GM19351 (cell line): ENCODE measurements around the gene MYH6.

ENCODE experiments used
- ATAC-seq: cut with Tn5 transposase; IDR thresholded peaks from one replicate; pipeline ENCODE4 v1.9.1; 2021; ENCODE audit warnings: mild to moderate bottlenecking, moderate library complexity; ENCODE audit not compliant: unreplicated experiment

MYH6 gene

DNA sequence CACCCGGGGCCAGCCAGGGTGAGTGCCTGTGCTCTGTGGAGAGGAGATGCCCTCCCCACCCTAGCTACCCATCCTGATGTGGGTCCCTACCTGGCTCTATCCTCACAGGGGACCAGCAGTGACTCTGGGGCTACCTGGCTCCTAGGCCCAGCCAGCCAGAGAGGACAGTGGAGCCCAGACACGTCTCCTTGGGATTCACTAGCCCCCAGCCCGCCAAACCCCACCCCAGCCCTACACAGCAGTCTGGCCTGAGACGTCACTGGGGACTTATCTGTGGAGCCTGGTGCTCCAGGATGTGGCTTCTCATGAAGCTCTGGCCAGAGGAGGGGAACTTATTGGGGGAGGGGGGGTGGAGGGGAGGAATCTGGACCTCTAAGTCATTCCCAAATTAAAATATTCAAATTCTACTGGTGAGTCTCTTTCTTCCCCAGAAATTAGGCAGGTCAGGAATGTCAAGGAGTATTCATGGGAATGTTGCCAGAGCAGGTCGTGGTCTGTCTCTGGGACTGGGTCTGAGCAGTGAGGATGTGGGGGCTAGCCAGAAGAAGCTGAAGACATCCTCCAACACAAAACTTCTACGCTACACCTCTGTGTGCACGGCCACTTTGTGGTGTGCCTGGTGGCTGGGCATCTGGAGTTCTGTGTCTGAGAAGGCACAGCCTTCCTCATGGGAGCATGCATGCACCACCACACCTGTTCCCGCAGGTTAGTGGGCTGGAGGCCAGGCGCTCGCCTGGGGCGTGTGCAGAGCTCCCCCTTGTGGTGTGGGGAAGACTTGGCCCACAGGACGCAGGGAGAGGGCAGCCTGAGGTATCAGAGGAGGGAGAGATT is 28.5 kb downstream of the MYH6 start:
- ATAC-seq = no peak

DNA sequence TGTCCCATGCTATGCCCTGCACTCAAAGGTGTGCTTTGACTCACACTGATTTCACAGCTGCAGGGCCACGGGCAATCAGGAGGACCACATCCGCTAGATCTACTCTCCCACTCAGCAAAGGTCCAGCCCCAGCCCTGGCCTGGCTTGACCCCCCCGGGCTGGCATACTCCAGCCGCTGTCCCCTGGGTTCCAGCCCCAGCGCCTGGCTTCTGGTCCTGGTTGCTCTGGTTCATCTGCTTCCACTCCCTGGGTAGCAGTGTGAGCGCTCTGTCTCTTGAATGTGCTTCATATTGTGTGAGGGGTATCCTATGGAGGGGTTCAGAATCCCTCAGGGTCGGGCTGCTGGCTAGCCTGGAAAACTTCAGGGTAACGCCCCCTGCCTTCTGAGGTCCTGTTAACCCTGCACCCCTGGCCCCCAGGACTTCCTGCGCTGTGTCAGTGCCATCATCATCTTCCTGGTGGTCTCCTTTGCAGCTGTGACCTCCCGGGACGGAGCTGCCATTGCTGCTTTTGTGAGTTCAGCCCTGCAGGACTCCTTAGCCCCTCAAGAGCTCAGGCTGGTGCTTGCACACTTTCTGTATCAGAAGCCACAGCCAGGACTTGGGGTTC is 29.4 kb downstream of the MYH6 start:
- no peak for ATAC-seq

DNA sequence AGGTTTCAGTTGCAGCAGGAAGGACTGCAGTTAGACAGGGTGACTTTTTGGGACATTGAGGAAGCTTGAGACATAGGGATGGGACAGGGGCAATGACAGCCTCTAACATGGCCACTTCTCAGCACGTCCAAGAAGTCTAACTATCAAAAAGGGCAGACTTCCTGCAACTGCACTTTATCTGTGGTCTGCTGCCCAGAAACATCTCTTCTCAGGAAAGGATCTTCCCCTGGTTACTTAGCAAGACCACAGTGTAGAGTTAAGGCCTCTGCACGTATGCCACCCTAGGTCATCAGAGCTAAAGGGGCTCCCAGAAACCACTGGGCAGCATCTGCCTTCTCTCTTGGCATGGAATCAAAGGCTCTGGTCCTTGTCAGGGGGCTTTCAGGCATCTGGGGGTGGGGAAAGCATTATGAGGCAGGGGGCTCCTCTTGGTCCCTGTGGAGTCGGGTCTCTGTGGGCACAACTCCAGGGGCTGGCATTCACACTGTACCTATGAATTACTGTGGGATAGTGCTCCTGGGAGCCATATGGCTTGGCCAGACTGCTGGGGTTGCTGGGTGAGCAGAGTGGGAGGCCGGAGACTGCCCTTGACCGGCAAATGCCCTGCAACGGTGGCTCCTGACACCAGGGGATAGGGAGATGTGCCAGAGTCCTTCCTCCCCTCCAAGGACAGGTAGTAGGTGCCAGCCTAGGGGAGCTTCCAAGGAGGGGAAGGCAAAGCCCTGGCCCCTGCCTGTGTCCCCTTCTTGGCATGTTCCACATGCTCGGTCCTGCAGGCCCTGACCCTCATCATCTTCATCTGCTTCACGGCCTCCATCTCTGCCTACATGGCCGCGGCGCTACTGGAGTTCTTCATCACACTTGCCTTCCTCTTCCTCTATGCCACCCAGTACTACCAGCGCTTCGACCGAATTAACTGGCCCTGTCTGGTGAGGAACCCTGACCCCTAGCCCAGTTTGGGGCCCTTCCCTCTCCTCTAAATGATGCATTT is 30.2 kb downstream of the MYH6 start:
- ATAC-seq = no peak

DNA sequence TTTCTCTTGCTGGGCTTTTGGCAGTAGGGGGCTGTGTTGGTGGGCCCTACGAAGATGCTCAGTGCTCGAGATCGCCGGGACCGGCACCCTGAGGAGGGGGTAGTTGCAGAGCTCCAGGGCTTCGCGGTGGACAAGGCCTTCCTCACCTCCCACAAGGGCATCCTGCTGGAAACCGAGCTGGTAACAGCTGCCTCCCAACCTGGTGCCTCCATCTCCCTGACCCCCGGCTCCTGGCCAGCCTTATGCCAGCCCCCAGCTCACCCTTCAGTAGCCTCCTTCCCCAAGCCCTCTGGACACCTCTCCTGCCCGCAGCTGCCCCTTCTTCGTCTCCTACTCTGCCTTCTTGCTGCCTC is 30.9 kb downstream of the MYH6 start:
- no peak for ATAC-seq

DNA sequence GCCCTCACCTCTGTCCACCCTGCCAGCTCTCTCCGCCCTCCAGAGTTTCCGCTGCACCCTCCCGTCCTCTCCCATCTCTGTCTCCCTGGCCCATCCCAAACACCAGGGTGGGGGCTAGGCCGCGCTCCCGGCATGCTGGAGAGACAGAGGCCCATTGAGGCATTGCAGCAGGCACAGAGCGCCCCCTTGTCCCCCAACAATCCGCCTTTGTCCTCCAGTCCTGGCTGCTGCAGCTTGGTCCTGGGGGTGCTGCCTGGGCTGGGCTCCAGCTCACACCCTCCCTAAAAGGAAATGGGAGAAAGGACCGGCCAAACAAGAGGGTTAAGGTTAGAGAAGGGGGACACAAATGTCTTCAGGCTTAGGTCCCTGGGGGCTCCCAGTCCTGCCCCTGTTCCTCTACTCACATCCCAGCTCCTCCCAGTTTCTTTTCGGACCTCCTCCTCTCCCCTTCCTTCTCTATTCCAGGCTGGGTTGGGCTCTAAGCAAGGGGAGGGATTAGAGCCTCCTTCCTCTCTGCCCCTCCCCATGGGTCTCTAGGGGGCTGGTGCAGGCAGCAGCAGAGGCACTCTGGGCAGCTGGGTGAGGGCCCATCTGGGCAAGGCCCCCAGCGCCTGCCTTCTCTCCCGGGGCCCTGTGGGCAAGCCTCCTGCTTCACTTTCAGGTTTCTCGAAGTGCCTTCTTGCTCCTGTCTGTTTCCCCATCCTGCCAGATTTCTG is 31.4 kb downstream of the MYH6 start, which contains the start of gene CMTM5:
Gene CMTM5, plus strand, starts transcription at position 565 of the 716 bp plus-strand sequence. CDS start 206 bp downstream, outside the sequence.
- no peak for ATAC-seq

DNA sequence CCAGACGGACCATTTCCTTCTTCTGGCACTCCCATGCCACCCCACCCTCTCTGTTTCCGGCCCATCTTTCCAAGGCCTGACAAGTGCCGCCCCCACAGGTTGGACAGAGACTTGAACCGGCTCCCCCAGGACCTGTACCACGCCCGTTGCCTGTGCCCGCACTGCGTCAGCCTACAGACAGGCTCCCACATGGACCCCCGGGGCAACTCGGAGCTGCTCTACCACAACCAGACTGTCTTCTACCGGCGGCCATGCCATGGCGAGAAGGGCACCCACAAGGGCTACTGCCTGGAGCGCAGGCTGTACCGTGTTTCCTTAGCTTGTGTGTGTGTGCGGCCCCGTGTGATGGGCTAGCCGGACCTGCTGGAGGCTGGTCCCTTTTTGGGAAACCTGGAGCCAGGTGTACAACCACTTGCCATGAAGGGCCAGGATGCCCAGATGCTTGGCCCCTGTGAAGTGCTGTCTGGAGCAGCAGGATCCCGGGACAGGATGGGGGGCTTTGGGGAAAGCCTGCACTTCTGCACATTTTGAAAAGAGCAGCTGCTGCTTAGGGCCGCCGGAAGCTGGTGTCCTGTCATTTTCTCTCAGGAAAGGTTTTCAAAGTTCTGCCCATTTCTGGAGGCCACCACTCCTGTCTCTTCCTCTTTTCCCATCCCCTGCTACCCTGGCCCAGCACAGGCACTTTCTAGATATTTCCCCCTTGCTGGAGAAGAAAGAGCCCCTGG is 32.4 kb downstream of the MYH6 start:
- ATAC-seq = no peak

DNA sequence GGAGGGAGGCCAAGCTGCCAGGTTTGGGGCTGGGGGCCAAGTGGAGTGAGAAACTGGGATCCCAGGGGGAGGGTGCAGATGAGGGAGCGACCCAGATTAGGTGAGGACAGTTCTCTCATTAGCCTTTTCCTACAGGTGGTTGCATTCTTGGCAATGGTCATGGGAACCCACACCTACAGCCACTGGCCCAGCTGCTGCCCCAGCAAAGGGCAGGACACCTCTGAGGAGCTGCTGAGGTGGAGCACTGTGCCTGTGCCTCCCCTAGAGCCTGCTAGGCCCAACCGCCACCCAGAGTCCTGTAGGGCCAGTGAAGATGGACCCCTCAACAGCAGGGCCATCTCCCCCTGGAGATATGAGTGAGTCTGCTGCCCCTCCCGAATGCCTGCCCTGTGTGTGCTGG is 35.0 kb downstream of the MYH6 start:
- ATAC-seq = no peak

DNA sequence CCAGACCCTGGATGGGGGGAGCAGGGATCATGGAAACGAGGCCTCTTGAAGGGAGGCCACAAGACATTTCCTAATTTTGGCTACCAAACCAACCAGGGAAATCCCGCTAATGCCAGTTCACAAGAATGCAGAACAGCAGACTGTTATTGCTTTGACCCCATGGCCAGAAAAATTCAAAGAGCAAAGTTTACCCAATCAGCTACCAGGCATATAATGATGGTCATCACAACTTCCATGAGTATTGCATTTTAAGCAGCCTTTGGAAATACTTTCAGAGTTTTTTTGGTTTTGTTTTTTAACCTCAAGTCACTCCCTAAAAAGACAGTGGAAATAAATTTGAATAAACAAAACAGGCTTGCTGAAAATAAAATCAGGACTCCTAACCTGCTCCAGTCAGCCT is 35.6 kb downstream of the MYH6 start, which contains the start of gene IL25:
Gene IL25, plus strand, starts transcription at position 301 of the 400 bp plus-strand sequence.
- ATAC-seq = no peak

DNA sequence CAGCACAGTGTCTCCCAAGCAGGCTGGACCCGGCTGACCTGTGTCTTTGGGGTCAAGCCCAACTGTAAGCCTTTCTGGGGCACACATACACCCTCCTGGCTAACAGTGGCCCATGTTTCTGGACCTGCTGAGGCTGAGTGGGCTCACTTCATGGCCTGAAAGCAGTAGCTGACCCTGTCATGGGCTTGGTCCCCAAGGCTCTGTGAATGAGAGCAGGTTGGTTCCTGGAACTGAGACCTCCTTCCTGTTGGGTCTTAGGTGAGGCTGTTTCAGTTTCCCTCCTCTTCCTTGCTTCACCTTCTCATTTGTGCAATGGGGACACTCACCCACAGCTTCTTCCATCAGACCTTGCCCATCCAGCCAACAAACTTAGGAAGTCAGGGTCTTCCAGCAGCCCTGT is 36.2 kb downstream of the MYH6 start:
- no peak for ATAC-seq

DNA sequence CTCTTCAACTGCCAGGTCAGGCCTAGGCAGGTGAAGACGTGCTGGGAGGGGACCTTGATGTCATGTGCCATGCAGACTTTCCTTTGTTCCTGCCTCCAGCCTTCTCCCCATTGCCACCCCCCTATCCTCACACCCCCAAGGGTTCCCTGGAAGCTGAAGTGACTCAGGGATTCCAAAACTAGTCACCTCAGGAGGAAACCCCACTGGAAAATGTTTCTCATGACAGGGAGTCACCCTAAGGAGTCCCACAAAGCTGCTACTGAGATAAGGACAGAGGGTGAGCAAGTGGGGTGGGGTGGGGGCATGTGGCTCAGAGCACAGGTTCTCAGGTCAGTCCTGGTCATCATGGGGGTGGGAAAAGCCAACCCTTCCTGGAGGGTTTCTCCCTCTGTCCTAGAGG is 37.9 kb downstream of the MYH6 start:
- no peak for ATAC-seq

DNA sequence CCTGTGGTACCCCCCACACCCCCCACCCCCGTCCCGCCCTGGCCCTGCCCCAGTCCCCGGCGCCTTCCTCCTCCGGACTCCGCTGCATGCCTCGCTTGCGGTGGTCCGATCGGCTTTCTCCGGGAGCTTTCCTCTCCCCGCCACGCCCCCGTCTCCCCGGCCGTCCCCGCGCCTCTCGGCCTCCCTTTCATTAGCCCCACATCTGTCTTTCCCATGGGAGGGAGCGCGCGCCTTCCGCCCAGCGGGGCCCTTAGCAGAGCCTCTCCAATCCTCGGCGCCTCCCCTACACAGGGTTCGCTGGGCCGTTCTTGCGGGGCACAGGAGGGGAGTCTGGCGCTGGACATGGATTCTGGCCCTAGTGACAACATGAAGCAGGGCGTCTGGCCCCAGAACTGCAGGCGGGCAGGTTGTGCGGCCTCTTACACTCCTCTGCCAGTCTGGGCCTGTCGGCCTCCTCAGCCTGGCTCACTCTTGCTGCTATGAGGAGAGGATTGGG is 41.6 kb downstream of the MYH6 start:
- ATAC-seq = no peak

DNA sequence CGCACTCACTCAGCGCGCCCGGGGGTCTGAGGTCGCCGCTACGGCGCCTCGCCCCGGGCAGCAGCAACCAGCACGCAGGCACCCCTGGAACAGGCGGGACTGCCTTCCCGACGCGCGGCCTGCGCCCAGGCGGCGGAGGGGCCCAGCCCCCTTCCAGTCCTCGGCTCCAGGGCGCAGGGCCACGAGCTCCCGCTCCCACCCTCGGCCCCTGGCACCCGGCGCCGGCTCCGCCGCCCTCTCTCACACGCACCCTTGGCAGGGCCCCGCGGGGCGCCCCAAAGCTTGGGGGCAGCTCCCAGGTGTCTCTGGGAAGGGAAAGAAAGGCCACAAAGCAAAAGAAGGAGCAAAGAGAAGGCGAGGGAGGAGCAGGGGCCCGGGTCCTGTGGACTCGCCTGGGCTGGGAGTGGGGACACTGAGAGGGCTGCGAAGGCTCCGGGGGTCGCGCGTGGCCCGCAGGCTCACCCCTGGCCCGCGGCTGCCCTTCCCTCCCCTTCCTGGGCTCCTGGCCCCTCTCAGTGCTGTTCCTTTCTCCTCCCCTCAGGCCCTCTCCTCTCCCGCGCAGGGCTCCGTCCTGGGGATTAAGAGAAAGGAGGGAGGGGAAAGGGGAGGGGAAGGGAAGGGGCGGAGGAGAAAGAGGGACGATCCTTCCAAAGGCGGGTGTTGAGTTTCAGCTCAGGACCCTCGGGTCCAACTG is 42.2 kb downstream of the MYH6 start:
- ATAC-seq = no peak

DNA sequence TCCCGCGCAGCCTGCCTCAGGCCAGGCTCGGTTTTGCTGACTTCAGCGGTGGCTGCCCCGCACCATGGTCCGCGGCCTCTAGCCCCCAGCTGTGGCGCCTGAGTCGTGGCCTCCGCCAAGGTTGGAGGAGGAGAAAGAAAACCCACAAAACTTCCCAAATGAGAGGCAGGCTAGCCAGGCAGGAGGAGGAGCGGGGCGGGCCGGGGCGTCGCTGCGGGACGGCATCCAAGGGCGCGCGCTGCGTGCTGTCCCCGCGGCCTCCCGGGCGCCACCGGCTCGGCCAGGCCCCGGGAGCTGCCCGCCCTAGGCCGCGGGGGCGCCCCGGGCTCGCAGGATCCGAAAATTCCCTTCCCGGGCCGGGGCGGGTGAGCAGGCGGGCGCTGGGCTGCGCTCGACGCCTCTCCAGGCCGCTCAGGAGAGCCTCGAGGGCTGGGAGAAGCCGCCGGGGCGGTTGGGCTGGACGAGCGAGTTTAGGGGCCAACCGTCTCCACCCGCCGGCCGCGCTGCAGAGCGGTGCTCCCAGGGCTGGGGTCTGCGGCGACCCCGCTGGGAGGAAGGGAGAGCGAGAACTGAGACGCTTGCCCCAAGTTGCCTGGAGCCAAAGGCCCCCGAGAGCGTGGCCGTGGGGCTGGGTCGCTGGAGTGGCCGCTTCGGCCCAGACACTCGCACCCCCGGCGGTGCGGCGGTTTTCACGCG is 42.9 kb downstream of the MYH6 start, which contains the start of gene EFS:
Gene EFS, minus strand, starts transcription at position 137 of the 696 bp plus-strand sequence. CDS start 147 bp downstream, outside the sequence.
- no peak for ATAC-seq

DNA sequence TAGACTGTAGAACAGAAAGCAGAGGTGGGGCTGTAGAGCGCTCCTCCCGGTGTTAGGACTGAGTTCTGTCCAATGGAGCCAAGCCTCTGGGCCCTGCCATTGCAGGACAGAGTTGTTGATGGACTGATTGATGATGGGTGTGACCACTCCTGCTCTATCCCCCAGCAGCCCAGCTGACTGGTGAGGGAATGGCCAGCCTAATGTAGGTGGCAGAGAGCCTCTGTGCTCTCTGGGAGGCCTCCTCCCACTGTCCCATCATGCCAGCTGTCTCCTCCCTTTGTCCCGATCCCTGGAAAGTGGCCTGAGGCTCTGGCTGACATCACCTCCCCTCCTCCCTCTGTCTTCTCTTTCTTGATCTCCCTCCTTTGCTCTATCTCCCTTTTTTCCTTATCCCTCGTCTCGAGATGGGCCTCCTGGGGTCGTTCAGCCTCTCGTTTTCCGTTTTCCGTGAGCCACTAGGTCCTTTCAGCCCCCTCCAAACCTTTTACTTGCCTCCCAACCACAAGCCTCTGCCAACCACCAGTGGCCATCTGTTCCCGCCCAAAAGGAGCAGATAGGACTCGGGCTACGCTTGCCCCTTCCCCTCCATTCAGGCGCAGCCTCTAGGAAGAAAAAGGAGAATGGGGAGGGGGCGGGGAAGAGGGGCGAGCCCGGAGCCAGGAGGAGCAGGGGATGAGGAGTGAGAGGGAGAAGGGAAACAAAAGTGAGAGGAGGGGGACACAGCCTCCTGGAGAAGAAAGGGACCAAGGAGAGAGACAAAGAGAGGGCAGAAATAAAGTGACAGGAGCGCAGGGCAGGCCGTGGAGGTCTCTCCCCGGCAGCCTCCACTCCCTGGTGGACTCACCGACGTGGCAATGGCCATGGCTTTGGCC is 43.7 kb downstream of the MYH6 start:
- no peak for ATAC-seq

DNA sequence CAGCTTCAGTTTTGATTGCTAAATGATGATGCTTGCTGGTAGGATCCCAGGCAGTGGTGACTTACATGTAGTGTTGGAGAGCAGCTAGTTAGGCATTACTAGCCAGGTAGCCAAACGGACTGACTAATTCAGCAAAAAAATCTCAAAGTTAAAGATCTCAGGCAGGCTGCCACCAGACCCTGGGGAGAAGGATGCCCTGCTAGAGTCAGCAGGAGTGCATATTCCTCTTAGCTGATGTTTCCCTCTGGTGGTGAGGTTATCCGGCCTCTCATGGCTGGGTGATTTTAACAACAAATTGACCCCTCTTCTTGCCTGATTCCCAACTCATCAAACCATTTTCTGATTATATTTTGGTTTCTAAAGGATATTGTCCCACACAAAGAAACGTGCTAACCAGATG is 45.9 kb downstream of the MYH6 start:
- no peak for ATAC-seq

DNA sequence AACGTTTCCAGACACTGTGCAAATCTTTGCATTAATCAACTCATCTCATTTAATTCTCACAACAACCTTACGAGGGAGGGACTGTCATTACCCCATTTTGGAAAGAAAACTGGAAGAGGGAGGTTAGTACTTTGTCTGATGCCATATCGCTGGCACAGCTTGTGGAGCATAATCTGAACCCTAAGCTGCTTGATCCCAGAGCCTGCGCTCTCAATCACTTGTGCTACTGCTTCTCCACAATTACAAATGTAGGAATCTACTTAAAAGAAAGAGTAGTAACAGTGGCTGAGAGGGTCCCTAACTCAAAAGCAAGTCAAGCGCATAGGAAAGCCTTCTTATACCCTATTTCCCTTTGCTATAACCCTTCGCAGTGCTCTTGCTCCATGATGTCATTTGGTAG is 46.3 kb downstream of the MYH6 start:
- ATAC-seq = no peak

DNA sequence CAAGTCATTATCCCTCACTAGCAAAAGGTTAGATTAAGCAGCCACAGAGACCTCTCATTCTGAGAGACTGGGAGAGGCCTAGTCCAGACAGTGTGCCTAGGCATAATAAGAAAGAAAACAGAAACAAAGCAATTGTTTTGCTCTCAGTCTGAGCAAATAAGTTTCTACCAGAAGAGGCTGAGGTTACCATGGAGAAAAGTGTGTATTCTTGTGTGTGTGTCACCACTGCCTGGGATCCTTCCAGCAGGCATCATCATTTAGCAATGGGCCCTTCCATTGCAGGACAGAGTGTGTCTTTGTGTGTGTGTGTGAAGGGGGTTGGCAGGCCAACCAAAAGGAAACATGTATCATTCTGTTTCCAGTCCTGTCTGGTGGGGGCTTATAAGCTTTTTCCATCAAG is 46.8 kb downstream of the MYH6 start:
- ATAC-seq = no peak

DNA sequence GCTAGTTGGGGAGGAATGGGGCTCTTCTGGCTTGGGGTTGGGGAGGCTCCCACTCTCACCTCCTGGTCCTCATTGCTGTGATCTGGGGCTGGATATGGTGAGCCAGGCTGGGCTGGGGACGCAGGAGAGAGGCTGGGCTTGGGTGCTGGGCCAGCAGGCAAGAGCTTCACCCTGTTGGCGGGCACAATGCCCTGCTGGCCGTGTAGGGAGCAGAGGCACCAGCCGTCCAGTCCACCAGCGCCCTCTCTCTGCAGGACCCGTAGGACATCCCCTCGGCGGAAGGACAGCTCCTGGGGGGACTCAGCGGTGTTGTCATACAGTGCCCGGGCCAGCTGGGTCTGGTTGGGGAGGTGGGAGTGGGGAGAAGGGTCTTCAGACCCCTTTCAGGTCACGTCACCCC is 47.6 kb downstream of the MYH6 start:
- ATAC-seq = no peak
